SW 1271 (cell line): ENCODE results near the gene MIPEP.
"Not testable (repeated sequence)": the region's sequence is repeated elsewhere in the genome, so short reads cannot be mapped to it uniquely, and the experiment has no call there.

Source experiments
- DNase-seq, 2 experiments: peaks; one replicate each; lab custom pipeline; 2025; lab: John Stamatoyannopoulos, UW

The MIPEP gene

GRCh38 chr13:23889615-23890607, 711 bp upstream of the MIPEP start:
- DNase-seq, result no peak

DNA sequence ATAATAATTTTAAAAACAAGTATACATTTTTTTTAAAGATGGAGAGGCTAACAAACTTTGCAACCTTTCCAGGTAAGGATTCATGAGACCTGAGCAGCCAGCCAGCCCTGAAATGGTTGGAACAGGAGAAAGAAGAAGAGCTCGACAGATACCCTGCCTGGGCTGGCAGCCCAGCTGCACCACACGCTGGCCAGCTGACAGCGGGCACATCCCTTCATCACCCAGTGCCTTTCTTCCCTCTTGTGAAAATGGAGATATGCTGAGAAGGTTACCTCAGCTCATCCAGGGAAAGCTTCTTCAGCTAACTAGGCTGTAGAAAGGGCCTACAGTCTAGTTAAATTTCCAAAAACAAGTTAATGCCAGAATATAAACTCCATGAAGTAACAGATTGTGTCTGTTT, 4.8 kb downstream of the MIPEP start:
- not testable (repeated sequence) for DNase-seq

GRCh38 chr13:23883255-23883654, 5.9 kb downstream of the MIPEP start:
- DNase-seq, result no peak

DNA sequence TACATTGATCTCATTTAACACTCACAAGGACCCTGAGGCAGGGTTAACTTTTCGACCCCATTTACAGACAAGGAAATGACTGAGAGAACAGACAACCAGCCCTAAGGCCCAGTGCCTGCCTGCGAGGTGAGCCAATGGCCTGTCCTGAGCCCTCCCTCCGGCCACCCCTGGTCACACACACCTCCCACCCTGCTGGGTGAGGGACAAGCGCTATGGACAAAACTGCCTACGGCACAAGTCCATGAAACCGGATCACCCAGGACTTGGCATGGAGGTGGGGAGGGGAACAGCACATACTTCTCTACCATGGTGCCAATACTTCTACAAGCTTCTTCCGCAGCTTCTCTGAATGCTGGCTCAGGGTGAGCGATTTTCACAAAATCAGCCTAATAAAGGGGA, 7.8 kb downstream of the MIPEP start:
- not testable (repeated sequence) for DNase-seq

DNA sequence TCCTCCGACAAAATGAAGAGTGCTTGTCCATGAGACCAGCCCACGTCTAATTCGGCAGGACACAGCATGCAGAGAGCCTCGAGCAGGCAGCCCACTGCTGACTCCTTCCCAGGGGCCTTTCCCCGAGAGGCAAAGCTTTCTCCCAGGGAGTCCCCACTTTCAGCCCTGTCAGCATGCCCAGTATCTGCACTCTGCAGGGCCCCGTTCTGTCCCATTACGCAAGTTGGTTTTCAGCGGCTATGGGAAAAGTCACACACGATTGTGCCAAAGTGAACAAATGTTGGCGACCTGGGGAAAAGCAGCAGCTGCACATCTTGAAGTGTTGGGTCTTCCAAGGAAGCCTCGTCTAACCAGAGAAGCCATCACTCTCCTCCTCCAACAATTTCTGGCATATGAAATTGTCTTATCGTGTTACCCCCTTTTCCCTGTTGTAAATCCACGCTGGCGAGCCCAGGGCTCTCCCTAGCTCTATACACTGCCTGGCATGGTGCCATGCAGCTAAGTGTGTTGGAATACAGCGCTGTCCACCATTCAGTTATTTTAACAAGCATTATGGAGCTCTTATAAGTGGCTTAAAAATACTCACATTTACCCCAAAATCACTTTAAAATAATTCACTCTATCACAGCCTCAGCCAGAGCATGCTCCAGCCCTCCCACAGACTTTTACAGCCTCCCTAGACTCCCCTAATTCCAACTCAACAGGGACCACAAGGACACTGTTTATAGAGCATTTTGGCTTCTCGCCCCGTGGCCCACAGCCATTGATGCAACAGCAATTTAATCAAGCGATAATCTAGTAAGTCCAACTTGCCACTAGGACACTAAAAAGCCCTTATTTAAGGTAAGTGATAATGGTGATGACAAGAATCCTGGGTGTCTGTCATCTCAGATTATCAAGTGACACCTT, 8.5 kb downstream of the MIPEP start:
- not testable (repeated sequence) for DNase-seq

- no peak for DNase-seq
These were observed 11.9 kb downstream of the MIPEP start for GRCh38 chr13:23877286-23877685.

- DNase-seq, result peak in 1 of 2 experiments; percentile 7
These were observed 12.9 kb downstream of the MIPEP start for GRCh38 chr13:23876265-23876664.

GRCh38 chr13:23871616-23872220, 17.5 kb downstream of the MIPEP start:
- DNase-seq, result peak in 1 of 2 experiments; percentile 47

DNA sequence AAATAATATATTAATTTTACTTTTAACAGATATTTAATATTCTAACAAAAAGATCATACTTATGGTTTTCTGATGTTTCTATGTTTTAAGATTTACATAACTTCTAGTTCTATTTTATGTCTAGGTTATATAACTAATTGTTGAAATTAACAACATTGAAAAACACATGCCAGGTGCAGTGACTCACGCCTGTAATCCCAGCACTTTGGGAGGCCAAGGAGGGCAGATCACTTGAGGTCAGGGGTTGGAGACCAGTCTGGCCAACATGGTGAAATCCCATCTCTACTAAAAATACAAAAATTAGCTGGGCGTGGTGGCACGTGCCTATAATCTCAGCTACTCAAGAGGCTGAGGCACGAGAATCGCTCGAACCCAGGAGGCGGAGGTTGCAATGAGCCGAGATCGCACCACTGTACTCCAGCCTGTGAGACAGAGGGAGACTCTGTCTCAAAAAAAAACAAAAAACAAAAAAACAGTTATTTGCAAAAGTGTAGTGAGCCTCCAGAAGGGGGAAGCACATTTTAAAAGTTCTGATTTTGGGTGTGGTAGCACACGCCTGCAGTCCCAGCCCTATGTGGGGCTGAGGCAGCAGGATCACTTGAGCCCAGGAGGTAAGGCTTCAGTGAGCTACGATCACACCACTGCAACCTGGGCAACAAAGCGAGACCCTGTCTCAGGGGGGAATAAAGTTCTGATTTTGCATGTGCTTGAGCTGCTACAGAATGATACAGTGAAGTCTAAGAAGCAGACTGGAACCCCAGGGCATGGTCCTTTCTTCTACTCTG, 18.7 kb downstream of the MIPEP start:
- DNase-seq, result no peak

DNA sequence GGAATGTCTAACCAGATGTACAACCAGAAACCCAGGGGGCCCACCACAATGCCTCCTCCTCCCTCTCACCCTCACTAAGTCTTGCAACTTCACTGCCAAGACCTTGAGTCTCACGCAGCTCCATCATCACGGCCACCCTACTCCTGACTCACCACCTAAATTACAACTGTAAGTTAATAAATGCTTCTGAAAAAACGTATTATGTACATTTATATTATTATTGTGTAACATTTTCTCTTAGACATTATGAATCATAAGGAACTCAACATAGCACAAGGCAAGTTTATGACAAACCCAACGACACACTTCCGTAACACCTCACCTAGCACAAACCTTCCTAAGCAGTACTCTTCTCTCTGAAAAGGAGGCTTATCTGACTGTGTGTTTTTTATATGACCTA, 20.7 kb downstream of the MIPEP start:
- DNase-seq, result no peak

- no peak for DNase-seq
These were observed 22.1 kb downstream of the MIPEP start for GRCh38 chr13:23867027-23867491.

- DNase-seq, result no peak
These were observed 22.7 kb downstream of the MIPEP start for GRCh38 chr13:23866420-23867026.

DNA sequence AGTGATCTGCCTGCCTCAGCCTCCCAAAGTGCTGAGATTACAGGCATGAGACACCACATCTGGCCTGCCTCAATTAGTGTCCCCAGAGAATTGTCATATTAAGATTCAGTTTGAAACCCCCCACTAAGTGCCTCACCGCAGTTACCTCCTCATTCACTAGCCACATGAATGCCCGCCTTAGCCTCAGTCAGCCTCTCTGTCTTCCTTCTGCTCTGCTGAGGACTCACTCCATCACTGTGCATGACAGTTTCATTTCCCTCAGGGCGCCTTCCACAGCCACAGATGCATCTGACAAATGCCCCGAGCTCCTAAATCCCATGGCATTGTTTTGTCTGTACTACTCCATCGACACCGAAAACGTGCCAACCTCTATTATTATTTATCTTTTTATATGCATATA, 23.3 kb downstream of the MIPEP start:
- DNase-seq, result no peak

GRCh38 chr13:23865026-23865425, 24.2 kb downstream of the MIPEP start:
- DNase-seq, result no peak

GRCh38 chr13:23861310-23861709, 27.9 kb downstream of the MIPEP start:
- no peak for DNase-seq

DNA sequence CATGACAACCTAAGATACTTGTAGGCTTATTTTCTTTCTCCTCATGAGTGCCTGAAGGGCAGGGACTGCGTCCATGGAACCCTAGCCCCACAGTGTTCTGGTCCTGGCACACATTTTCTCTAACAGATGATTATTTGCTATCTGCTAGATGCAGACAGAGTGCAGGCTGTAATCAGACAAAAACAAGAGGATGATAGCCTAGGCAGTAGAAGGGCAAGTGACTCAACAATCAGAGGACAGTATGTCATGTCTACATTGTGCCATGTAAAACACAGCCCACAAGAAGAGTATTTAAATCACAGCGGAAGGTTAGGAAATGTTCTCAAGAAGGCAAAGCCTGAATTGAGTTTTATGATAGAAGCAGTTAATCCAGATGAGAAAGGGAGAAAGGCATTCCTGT, 29.3 kb downstream of the MIPEP start:
- no peak for DNase-seq

DNA sequence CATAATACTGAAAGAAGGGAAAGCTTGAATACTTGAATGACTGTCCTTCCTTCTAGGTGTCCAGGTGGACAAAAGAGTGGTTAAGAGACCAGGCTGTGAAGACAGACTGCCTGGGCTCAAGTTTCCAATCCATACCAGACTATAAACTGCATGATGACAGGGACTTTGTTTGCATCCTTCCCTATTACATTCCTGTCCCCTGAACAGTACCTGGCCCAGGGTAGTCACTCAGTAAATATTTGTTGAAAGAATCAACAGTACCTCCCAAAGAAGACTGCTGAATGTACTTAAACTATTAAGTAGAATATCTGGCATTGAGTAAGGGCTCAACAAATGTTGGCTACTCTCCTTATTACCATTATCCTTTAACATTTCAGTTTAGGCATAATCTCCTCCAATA, 29.7 kb downstream of the MIPEP start:
- no peak for DNase-seq

DNA sequence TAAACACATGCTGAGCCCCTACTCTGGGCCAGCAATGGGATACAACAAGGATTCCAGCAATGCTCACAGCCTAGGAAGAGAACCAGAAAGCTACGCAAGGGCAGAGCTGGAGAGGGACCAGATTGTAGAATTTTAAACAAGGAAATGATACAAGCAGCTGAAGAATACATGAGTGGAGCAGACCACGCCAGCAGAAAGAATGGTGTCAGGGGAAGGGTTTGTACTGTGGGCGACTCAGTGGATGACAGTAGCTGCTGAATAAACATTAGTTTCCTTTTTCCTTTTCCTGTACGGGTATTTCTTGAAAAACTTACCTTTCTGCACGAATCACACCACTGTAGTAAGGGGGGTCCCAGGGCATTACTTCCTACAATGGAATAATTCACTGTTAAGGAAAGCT, 30.7 kb downstream of the MIPEP start:
- no peak for DNase-seq

DNA sequence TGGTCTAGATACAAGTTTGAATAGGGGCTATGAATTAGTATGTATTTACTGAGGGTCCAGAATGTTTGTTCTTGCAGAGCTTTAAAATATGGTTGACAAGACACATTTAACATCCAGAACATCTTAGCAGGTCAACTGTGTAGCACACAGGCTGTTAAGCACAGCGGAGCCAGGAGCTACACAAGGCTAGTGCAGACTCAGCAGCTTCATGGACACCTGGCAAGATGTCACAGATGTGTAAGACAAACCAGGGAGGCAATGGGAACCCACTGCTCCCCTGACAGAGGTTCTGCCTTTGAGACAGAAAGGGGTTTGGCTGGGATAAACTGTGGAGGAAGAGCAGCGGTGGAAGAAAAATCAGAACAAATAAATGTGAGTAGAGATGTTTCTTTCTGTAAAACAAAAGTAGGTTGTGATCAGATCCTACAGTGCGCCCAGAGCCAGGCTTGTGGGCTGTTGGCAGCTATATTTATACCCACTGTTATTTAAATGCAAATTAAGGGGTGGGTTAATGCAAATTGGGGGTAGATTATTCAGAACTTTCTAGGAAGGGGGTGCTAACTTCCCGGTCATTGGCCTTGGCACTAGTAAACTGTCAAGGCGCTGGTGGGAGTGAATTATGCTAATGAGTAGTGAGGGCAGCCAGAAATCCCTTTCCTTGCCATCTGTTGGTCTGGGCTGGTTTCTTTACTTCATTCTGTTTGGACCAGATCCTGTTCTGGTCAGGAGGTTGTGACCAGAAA, 33.0 kb downstream of the MIPEP start:
- DNase-seq, result no peak

DNA sequence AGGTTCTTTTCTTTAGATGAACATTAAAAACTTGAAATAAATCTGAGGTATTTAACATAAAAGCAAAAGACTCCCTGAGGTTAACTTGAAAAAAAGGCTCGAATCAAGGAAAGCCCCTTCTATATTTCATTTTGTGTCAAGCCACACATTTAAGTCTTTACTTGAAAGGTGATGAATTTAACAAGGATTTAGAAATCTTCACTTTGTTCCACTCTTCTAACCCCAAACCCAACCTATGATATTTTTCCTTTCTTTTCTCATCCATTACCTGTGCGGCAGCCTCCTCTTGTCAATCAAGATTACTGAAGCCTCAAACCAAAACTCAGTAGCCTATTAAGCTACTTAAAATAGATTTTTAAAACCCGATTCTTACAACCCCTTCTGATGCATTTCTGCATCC, 33.8 kb downstream of the MIPEP start:
- no peak for DNase-seq
